ENCODE measurements around the gene COL1A1.

Gene COL1A1

DNA sequence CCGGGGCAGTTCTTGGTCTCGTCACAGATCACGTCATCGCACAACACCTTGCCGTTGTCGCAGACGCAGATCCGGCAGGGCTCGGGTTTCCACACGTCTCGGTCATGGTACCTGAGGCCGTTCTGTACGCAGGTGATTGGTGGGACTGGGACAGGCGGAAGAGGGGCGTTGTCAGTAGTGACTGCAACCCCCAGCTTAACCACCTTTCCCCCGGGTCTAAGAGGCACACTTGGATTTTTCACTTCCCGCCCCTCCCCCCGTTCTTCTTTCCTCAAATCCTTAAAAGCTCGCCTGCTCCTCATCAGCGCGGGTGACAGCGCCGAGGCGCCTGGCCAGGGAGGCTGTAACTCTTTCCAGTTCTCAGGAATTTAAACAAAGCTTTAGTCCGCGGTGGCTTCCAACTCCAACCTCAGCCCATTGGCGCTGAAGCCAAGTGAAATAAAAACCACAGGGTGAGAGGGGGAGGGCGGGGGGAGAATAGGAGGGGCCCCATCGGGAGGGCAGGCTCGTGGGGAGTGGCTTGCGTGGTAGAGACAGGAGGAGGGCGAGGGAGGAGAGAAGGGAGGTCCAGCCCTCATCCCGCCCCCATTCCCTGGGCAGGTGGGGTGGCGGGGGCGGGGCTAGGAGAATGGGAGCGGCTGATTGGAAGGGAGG is 1.5 kb downstream of the COL1A1 start:
- H3K36me3 ChIP-seq (ENCODE audit: control insufficient read depth, insufficient read depth, low read length) = no peaks in the 10 kb centered on the region
- peak; percentile 69 for DNase-seq (ENCODE audit: extremely low read depth, insufficient read length)
- H3K4me3 ChIP-seq (replicated peaks; ENCODE audit: low read depth, low read length) = peak overlapping the region; percentile 53
- H3K27me3 ChIP-seq (replicated peaks; ENCODE audit: control insufficient read depth, insufficient read depth, low read length) = peaks cover 3% of the 10 kb centered on the region
- TF ChIP-seq, protein P1, sequence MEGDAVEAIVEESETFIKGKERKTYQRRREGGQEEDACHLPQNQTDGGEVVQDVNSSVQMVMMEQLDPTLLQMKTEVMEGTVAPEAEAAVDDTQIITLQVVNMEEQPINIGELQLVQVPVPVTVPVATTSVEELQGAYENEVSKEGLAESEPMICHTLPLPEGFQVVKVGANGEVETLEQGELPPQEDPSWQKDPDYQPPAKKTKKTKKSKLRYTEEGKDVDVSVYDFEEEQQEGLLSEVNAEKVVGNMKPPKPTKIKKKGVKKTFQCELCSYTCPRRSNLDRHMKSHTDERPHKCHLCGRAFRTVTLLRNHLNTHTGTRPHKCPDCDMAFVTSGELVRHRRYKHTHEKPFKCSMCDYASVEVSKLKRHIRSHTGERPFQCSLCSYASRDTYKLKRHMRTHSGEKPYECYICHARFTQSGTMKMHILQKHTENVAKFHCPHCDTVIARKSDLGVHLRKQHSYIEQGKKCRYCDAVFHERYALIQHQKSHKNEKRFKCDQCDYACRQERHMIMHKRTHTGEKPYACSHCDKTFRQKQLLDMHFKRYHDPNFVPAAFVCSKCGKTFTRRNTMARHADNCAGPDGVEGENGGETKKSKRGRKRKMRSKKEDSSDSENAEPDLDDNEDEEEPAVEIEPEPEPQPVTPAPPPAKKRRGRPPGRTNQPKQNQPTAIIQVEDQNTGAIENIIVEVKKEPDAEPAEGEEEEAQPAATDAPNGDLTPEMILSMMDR (IDR thresholded peaks at IDR 0.05; ENCODE audit: insufficient read depth, low read length, poor library complexity, severe bottlenecking) = no peak

DNA sequence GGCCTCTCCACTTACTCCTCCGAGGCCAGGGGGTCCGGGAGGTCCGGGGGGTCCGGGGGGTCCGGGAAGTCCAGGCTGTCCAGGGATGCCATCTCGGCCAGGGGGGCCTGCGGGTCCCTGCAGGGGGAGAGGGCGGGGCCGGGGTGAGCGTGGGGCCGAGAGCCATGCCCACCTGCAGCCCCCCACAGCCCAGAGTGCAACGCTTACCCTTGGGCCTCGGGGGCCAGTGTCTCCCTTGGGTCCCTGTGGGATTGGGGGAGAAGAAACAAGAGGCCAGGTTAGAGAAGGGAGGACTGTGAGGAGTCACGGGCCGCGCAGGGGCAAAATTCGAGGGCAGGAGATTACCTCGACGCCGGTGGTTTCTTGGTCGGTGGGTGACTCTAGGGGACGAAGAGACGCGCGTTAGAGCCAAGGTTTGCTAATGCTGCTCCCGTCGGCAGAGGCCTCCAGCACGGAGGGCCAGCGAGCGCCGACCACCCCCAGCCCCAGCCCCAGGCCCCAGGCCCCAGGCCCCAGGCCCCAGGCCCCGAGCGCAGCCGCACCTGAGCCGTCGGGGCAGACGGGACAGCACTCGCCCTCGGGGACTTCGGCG is 2.1 kb downstream of the COL1A1 start:
- Histone ChIP-seq H3K4me3 (replicated peaks; ENCODE audit: low read depth, low read length) (peak overlapping the region; percentile 53), H3K36me3 (ENCODE audit: control insufficient read depth, insufficient read depth, low read length) (no peaks in the 10 kb centered on the region), H3K27me3 (replicated peaks; ENCODE audit: control insufficient read depth, insufficient read depth, low read length) (peaks cover 3% of the 10 kb centered on the region)
- TF ChIP-seq, protein P1 (IDR thresholded peaks at IDR 0.05; ENCODE audit: insufficient read depth, low read length, poor library complexity, severe bottlenecking) = no peak
- no peak for DNase-seq (ENCODE audit: extremely low read depth, insufficient read length)

DNA sequence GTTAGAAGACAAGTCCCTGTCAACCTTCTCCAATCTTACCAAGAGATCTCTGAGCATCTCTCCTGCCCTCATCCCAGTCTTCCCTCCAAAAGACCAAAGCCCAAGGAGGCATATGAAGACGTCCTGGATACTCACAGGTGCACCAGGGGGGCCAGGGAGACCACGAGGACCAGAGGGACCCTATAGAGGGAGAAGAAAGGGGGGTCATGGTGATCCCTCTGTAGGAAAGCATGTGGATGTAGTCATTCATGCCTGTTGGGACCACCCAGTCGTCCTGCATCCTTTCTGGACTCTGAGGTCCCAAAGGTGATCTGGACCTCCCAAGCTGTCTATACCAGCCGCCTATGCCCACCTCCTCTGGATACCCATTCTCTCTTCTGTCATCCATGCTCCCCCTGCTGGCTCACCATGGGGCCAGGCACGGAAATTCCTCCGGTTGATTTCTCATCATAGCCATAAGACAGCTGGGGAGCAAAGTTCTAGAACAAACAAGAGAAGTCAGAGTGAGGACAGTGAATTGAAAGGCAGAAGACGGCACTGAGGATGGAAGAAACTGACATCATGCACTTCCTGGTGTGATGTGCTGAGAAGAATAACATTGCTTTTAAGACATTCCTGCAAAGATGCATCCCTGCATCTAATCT is 3.3 kb downstream of the COL1A1 start:
- no peak for DNase-seq (ENCODE audit: extremely low read depth, insufficient read length)
- H3K27me3 ChIP-seq (replicated peaks; ENCODE audit: control insufficient read depth, insufficient read depth, low read length) = peaks cover 3% of the 10 kb centered on the region
- no peak overlapping the region for H3K4me3 ChIP-seq (replicated peaks; ENCODE audit: low read depth, low read length)
- no peaks in the 10 kb centered on the region for H3K36me3 ChIP-seq (ENCODE audit: control insufficient read depth, insufficient read depth, low read length)
- TF ChIP-seq, protein P1 (IDR thresholded peaks at IDR 0.05; ENCODE audit: insufficient read depth, low read length, poor library complexity, severe bottlenecking) = peak; percentile 79

DNA sequence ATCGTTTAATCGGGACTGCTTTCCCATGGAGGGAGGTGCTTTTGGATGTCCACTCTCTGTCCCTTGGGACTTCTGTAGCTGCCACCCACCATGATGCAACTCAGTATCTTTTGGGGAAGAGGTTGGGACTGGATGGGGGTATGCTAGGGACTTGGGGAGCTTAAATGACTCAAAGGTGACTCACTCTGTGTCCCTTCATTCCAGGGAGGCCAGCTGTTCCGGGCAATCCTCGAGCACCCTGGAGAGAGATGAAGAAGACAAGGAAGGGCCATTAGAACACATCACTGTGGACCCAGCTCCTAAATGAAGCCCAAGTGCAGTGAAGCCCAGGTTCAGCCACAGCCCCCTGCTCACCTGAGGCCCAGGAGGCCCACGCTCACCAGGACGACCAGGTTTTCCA is 4.6 kb downstream of the COL1A1 start:
- TF ChIP-seq, protein P1 (IDR thresholded peaks at IDR 0.05; ENCODE audit: insufficient read depth, low read length, poor library complexity, severe bottlenecking) = no peak
- Histone ChIP-seq H3K4me3 (replicated peaks; ENCODE audit: low read depth, low read length) (no peak overlapping the region), H3K27me3 (replicated peaks; ENCODE audit: control insufficient read depth, insufficient read depth, low read length) (peaks cover 3% of the 10 kb centered on the region; the same call in 1 of the 2 replicates), H3K36me3 (ENCODE audit: control insufficient read depth, insufficient read depth, low read length) (no peaks in the 10 kb centered on the region)
- DNase-seq (ENCODE audit: extremely low read depth, insufficient read length) = no peak

DNA sequence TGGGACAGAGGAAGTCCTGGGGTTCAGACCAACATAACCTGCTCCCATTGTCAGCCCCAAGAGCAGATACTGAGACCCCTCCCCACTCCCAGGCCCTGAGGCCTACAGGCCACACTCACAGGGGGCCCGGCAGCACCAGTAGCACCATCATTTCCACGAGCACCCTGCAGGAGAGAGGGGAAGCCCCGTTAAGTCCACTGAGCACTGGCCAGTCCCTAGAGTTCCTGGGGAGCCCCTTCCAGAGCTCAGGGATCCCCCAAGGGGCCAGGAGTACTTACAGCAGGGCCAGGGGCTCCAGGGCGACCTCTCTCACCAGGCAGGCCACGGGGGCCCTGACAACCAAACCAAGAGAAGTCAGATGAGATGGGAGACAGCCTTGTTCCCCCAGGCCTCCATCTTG is 5.4 kb downstream of the COL1A1 start:
- Histone ChIP-seq H3K27me3 (replicated peaks; ENCODE audit: control insufficient read depth, insufficient read depth, low read length) (no peaks in the 10 kb centered on the region), H3K36me3 (ENCODE audit: control insufficient read depth, insufficient read depth, low read length) (no peaks in the 10 kb centered on the region), H3K4me3 (replicated peaks; ENCODE audit: low read depth, low read length) (no peak overlapping the region)
- DNase-seq (ENCODE audit: extremely low read depth, insufficient read length) = no peak
- TF ChIP-seq, protein P1 (IDR thresholded peaks at IDR 0.05; ENCODE audit: insufficient read depth, low read length, poor library complexity, severe bottlenecking) = no peak

Data from GM06990 (cell line).